H9 (cell line): ENCODE measurements around the gene DNAJB9. TPM values are rescaled to one million over a fixed set of nuclear protein-coding genes. Genes with fewer than 3 reads are reported as not detected.

Source experiments
- DNase-seq: peaks from one replicate; pipeline ENCODE4 v3.0.0-alpha.2; 2017
- H2AFZ ChIP-seq: one replicate; pipeline ENCODE4 v1.6.1; 2013; ENCODE audit warnings: mild to moderate bottlenecking, low read length, control low read depth, moderate library complexity
- H2AK5ac ChIP-seq: 2 replicates; pipeline ENCODE4 v1.6.1; 2013; ENCODE audit warnings: low read length, control low read depth, mixed read lengths; ENCODE audit not compliant: insufficient read length
- H2BK120ac ChIP-seq: one replicate; pipeline ENCODE4 v1.6.1; 2013; ENCODE audit warnings: low read depth, mild to moderate bottlenecking, low read length, control low read depth, inconsistent platforms; ENCODE audit not compliant: poor library complexity, severe bottlenecking
- H2BK12ac ChIP-seq: 2 replicates; pipeline ENCODE4 v1.6.1; 2013; ENCODE audit warnings: low read length, control low read depth, mixed read lengths, low read depth; ENCODE audit not compliant: insufficient read length
- H2BK15ac ChIP-seq: 2 replicates; pipeline ENCODE4 v1.6.1; 2013; ENCODE audit warnings: low read depth, low read length, control low read depth
- H2BK20ac ChIP-seq: one replicate; pipeline ENCODE4 v1.6.1; 2013; ENCODE audit warnings: low read depth, mild to moderate bottlenecking, low read length, control low read depth, inconsistent platforms; ENCODE audit not compliant: poor library complexity, severe bottlenecking
- H2BK5ac ChIP-seq: 2 replicates; pipeline ENCODE4 v1.6.1; 2013; ENCODE audit warnings: low read length, control low read depth, mixed read lengths; ENCODE audit not compliant: insufficient read length
- H3K14ac ChIP-seq: 2 replicates; pipeline ENCODE4 v1.6.1; 2013; ENCODE audit warnings: low read length, control low read depth; ENCODE audit not compliant: insufficient read depth
- H3K18ac ChIP-seq: 2 replicates; pipeline ENCODE4 v1.6.1; 2013; ENCODE audit warnings: low read depth, mild to moderate bottlenecking, mixed read lengths, low read length, control low read depth; ENCODE audit not compliant: insufficient read length
- H3K23ac ChIP-seq: 2 replicates; pipeline ENCODE4 v1.6.1; 2013; ENCODE audit warnings: low read length, control low read depth, mixed read lengths, low read depth; ENCODE audit not compliant: insufficient read length
- H3K23me2 ChIP-seq: 2 replicates; pipeline ENCODE4 v1.6.1; 2013; ENCODE audit warnings: low read depth, mild to moderate bottlenecking, mixed read lengths, low read length, control low read depth; ENCODE audit not compliant: insufficient read length, poor library complexity, severe bottlenecking
- H3K27ac ChIP-seq: 2 replicates; pipeline ENCODE4 v1.5.1; 2013; ENCODE audit warnings: low read length, control low read depth, mixed read lengths, low read depth; ENCODE audit not compliant: insufficient read length
- H3K27me3 ChIP-seq: 2 replicates; pipeline ENCODE4 v1.6.1; 2013; ENCODE audit warnings: low read length, control low read depth, inconsistent platforms; ENCODE audit not compliant: insufficient read depth
- H3K4ac ChIP-seq: 2 replicates; pipeline ENCODE4 v1.6.1; 2013; ENCODE audit warnings: low read depth, mild to moderate bottlenecking, control low read depth, inconsistent platforms, low read length, moderate library complexity
- H3K4me1 ChIP-seq: 2 replicates; pipeline ENCODE4 v1.6.1; 2013; ENCODE audit warnings: low read length, control low read depth, inconsistent platforms; ENCODE audit not compliant: insufficient read depth
- H3K4me2 ChIP-seq: 2 replicates; pipeline ENCODE4 v1.6.1; 2013; ENCODE audit warnings: low read length, control low read depth, mixed read lengths; ENCODE audit not compliant: insufficient read length, insufficient read depth
- H3K56ac ChIP-seq: 2 replicates; pipeline ENCODE4 v1.6.1; 2013; ENCODE audit warnings: low read depth, mild to moderate bottlenecking, mixed read lengths, low read length, control low read depth; ENCODE audit not compliant: insufficient read length
- H3K79me1 ChIP-seq: 2 replicates; pipeline ENCODE4 v1.6.1; 2013; ENCODE audit warnings: low read depth, mild to moderate bottlenecking, moderate library complexity, low read length, control low read depth, inconsistent platforms; ENCODE audit not compliant: insufficient read depth, poor library complexity, severe bottlenecking
- H3K79me2 ChIP-seq: 2 replicates; pipeline ENCODE4 v1.6.1; 2013; ENCODE audit warnings: low read length, control low read depth, inconsistent platforms; ENCODE audit not compliant: insufficient read depth
- H3K9ac ChIP-seq: 2 replicates; pipeline ENCODE4 v1.6.1; 2013; ENCODE audit warnings: low read length, control low read depth, mixed read lengths; ENCODE audit not compliant: insufficient read length; ENCODE audit errors: extremely low read depth
- H3K9me3 ChIP-seq: one replicate; pipeline ENCODE4 v1.6.1; 2013; ENCODE audit warnings: low read depth, low read length, inconsistent platforms; ENCODE audit not compliant: control insufficient read depth
- H3T11ph ChIP-seq: one replicate; pipeline ENCODE4 v1.6.1; 2013; ENCODE audit warnings: mild to moderate bottlenecking, low read length, control low read depth, inconsistent platforms
- H4K20me1 ChIP-seq: one replicate; pipeline ENCODE4 v1.6.1; 2013; ENCODE audit not compliant: control insufficient read depth, insufficient read length, insufficient read depth
- H4K5ac ChIP-seq: 2 replicates; pipeline ENCODE4 v1.6.1; 2013; ENCODE audit warnings: low read depth, mild to moderate bottlenecking, mixed read lengths, low read length, control low read depth; ENCODE audit not compliant: insufficient read length
- H4K8ac ChIP-seq: replicated peaks from 2 replicates; pipeline ENCODE4 v1.6.1; 2013; ENCODE audit warnings: low read length, control low read depth, mixed read lengths, low read depth; ENCODE audit not compliant: insufficient read length
- H4K91ac ChIP-seq: 2 replicates; pipeline ENCODE4 v1.6.1; 2013; ENCODE audit warnings: low read depth, mild to moderate bottlenecking, moderate library complexity, mixed read lengths, low read length, control low read depth; ENCODE audit not compliant: insufficient read length
- H3K27ac Mint-ChIP-seq, 3 experiments: 2 replicates in 2 of 3; 3 replicates in 1 of 3; pipeline ENCODE4 v1.8.0; 2020 to 2021; ENCODE audit warnings: mixed read lengths in 3 of 3, mild to moderate bottlenecking in 1 of 3, moderate library complexity in 1 of 3
- H3K27me3 Mint-ChIP-seq: 2 replicates; pipeline ENCODE4 v1.8.0; 2021; ENCODE audit warnings: low read depth, mild to moderate bottlenecking, moderate library complexity, mixed read lengths
- H3K36me3 Mint-ChIP-seq, 3 experiments: 2 replicates in 2 of 3; 3 replicates in 1 of 3; pipeline ENCODE4 v1.8.0; 2020 to 2021; ENCODE audit warnings: low read depth in 3 of 3, mixed read lengths in 3 of 3; ENCODE audit not compliant: insufficient read depth in 1 of 3
- H3K4me1 Mint-ChIP-seq, 2 experiments: 2 replicates each; pipeline ENCODE4 v1.8.0; 2020; ENCODE audit warnings: mixed read lengths in 2 of 2
- H3K4me3 Mint-ChIP-seq, 2 experiments: 2 replicates in 1 of 2; 3 replicates in 1 of 2; pipeline ENCODE4 v1.8.0; 2020 to 2021; ENCODE audit warnings: mild to moderate bottlenecking in 2 of 2, mixed read lengths in 2 of 2, moderate library complexity in 1 of 2
- H3K9me3 Mint-ChIP-seq, 2 experiments: 2 replicates in 1 of 2; 3 replicates in 1 of 2; pipeline ENCODE4 v1.8.0; 2020; ENCODE audit warnings: mild to moderate bottlenecking in 2 of 2, mixed read lengths in 2 of 2, moderate library complexity in 1 of 2
- CTCF ChIP-seq: fragments of 200-600 bp; sonication (generic); conservative IDR thresholded peaks from 3 replicates; pipeline ENCODE4 v1.8.0; 2021; ENCODE audit warnings: antibody characterized with exemption, mild to moderate bottlenecking
- WGBS: extraction: QIAGEN DNeasy Blood & Tissue Kit; methylation state at CpG from one replicate; pipeline ENCODE4 v1.1.7; 2013; ENCODE audit warnings: missing lambda C conversion rate, low lambda C conversion rate, mixed read lengths; ENCODE audit not compliant: insufficient read length; ENCODE audit errors: extremely low coverage; 5-methylcytosine and 5-hydroxymethylcytosine counted together
- total RNA-seq: library from RNA; stranded (reverse); gene quantifications from 2 replicates; pipeline ENCODE4 v1.2.1, GENCODE V29; 2021

The DNAJB9 gene
- total RNA-seq, 1 experiment from 2014 or later: 11.3 TPM

GRCh38 chr7:108584211-108584610 is 14.5 kb downstream of the DNAJB9 start:
- Histone ChIP-seq H2BK5ac (no peak overlapping the region), H2BK20ac (no peak overlapping the region), H4K8ac (no peak overlapping the region), H3K79me1 (no peaks in the 10 kb centered on the region), H2AK5ac (no peak overlapping the region), H4K91ac (no peak overlapping the region), H3K56ac (no peak overlapping the region), H2BK120ac (no peak overlapping the region), H3K4me2 (no peak overlapping the region), H3K4ac (no peak overlapping the region), H3T11ph (no peak overlapping the region), H2AFZ (no peak overlapping the region), H2BK15ac (no peak overlapping the region), H3K27ac (no peak overlapping the region), H3K27me3 (no peaks in the 10 kb centered on the region), H3K23me2 (no peaks in the 10 kb centered on the region), H2BK12ac (no peak overlapping the region), H3K14ac (no peak overlapping the region), H3K23ac (no peak overlapping the region), H4K20me1 (no peaks in the 10 kb centered on the region), H3K4me1 (peaks cover 7% of the 10 kb centered on the region), H3K9me3 (peaks cover 8% of the 10 kb centered on the region), H4K5ac (no peak overlapping the region), H3K9ac (no peak overlapping the region), H3K79me2 (no peaks in the 10 kb centered on the region), H3K18ac (no peak overlapping the region)
- no CpG with 5 or more reads among the region's 1 CpG for WGBS
- TF ChIP-seq CTCF: no peak
- no peak overlapping the region for H3K4me3 Mint-ChIP-seq
- DNase-seq: no peak
- H3K4me1 Mint-ChIP-seq: peaks cover 18 to 20% of the 10 kb centered on the region in 2 experiments
- H3K36me3 Mint-ChIP-seq: peaks cover 16 to 21% (median 19%) of the 10 kb centered on the region in 3 experiments
- no peak overlapping the region for H3K27ac Mint-ChIP-seq
- H3K9me3 Mint-ChIP-seq: peaks cover 10 to 13% of the 10 kb centered on the region in 2 experiments
- peaks cover 2% of the 10 kb centered on the region; the same call in 1 of the 2 replicates for H3K27me3 Mint-ChIP-seq
